GM21423 (cell line): ENCODE data around the gene MAMDC4.
"Not testable (repeated sequence)": the region's sequence is repeated elsewhere in the genome, so short reads cannot be mapped to it uniquely, and the experiment has no call there.

Experiments used
- ATAC-seq: cut with Tn5 transposase; IDR thresholded peaks from one replicate; pipeline ENCODE4 v1.9.1; 2021; ENCODE audit warnings: mild to moderate bottlenecking, moderate library complexity; ENCODE audit not compliant: unreplicated experiment

MAMDC4 gene

GRCh38 chr9:136824496-136825225 lies 27.5 kb upstream of the MAMDC4 start:
- ATAC-seq: no peak

GRCh38 chr9:136825295-136826187 lies 26.6 kb upstream of the MAMDC4 start:
- ATAC-seq: no peak

GRCh38 chr9:136826188-136826541 lies 26.0 kb upstream of the MAMDC4 start:
- no peak for ATAC-seq

- ATAC-seq: no peak
Observed at GRCh38 chr9:136826703-136827582, 25.2 kb upstream of the MAMDC4 start.

GRCh38 chr9:136827794-136828473 lies 24.2 kb upstream of the MAMDC4 start:
- no peak for ATAC-seq

- no peak for ATAC-seq
Observed at GRCh38 chr9:136828474-136829140, 23.5 kb upstream of the MAMDC4 start.

GRCh38 chr9:136829412-136829811 lies 22.7 kb upstream of the MAMDC4 start:
- ATAC-seq: no peak

- no peak for ATAC-seq
Observed at GRCh38 chr9:136829981-136830885, 21.9 kb upstream of the MAMDC4 start.

- no peak for ATAC-seq
Observed at GRCh38 chr9:136831002-136831719, 21.0 kb upstream of the MAMDC4 start.

- no peak for ATAC-seq
Observed at GRCh38 chr9:136831720-136832104, 20.4 kb upstream of the MAMDC4 start.

- no peak for ATAC-seq
Observed at GRCh38 chr9:136832581-136832980, 19.6 kb upstream of the MAMDC4 start.

- not testable (repeated sequence) for ATAC-seq
Observed at GRCh38 chr9:136833381-136834048, 18.6 kb upstream of the MAMDC4 start.

GRCh38 chr9:136835162-136835931 lies 16.8 kb upstream of the MAMDC4 start:
- ATAC-seq: no peak

- no peak for ATAC-seq
Observed at GRCh38 chr9:136835932-136836904, 15.9 kb upstream of the MAMDC4 start.

GRCh38 chr9:136837146-136837855 lies 14.8 kb upstream of the MAMDC4 start:
- no peak for ATAC-seq
